A549 (cell line): ENCODE data around the gene TMEM121. TPM values are rescaled to one million over a fixed set of nuclear protein-coding genes. Genes with fewer than 3 reads are reported as not detected.
"Not testable (repeated sequence)": the region's sequence is repeated elsewhere in the genome, so short reads cannot be mapped to it uniquely, and the experiment has no call there.

ENCODE experiments used
- ATAC-seq, 2 experiments: fragments of 200-7000 bp in 1 of 2; fragments of >200 bp in 1 of 2; cut with Nextera tagmentation in 1 of 2; cut with Tn5 transposase in 1 of 2; 3 replicates each; pipeline versions ENCODE4 v1.8.0 to v1.9.1; 2018 to 2020; ENCODE audit warnings: mild to moderate bottlenecking in 1 of 2, moderate library complexity in 1 of 2
- CTCF ChIA-PET: fragments of 300-600 bp; sonication (Branson Sonifier 250); formaldehyde crosslinking; extraction: SDS; loops from one replicate; lab custom pipeline; 2021; ENCODE audit warnings: antibody characterized with exemption, inconsistent platforms; lab: Yijun Ruan, JAX
- POLR2A ChIA-PET: fragments of 350-600 bp; formaldehyde crosslinking; extraction: SDS; loops from one replicate; lab custom pipeline; 2021; ENCODE audit warnings: antibody characterized with exemption, inconsistent platforms; lab: Yijun Ruan, JAX
- DNase-seq, 2 experiments: peaks; one replicate each; pipeline versions ENCODE4 v3.0.0 to v3.0.0-alpha.2; 2011 to 2016; ENCODE audit warnings: low read depth in 1 of 2, low spot score in 1 of 2
- FAIRE-seq: peaks from 2 replicates; lab custom pipeline; 2011; peaks lifted over from hg19 to GRCh38; lab: Jason Lieb, UNC
- H3K27ac ChIP-seq, 2 experiments: fragments of >200 bp; sonication (Bioruptor Twin); formaldehyde crosslinking; 3 replicates each; pipeline ENCODE4 v1.5.1; 2016 to 2017
- H3K4me1 ChIP-seq: fragments of >200 bp; sonication (Bioruptor Twin); formaldehyde crosslinking; 3 replicates; pipeline ENCODE4 v1.6.1; 2016
- H3K4me2 ChIP-seq: fragments of >200 bp; sonication (Bioruptor Twin); formaldehyde crosslinking; 3 replicates; pipeline ENCODE4 v1.6.1; 2016
- H3K4me3 ChIP-seq: fragments of >200 bp; sonication (Bioruptor Twin); formaldehyde crosslinking; 3 replicates; pipeline ENCODE4 v1.5.1; 2016
- H3K9me3 ChIP-seq: fragments of >200 bp; sonication (Bioruptor Twin); formaldehyde crosslinking; 3 replicates; pipeline ENCODE4 v1.6.1; 2016
- BCL3 ChIP-seq: fragments of >200 bp; sonication (Bioruptor Twin); formaldehyde crosslinking; IDR thresholded peaks from 3 replicates; pipeline ENCODE4 v1.6.1; 2016
- CTCF ChIP-seq: fragments of >200 bp; sonication (Bioruptor Twin); formaldehyde crosslinking; IDR thresholded peaks from 3 replicates; pipeline ENCODE4 v1.5.1; 2016
- EHF ChIP-seq: fragments of 250-450 bp; sonication (Bioruptor Pico); IDR thresholded peaks from 2 replicates; pipeline ENCODE4 v1.5.0; 2020; ENCODE audit warnings: mild to moderate bottlenecking
- EHMT2 ChIP-seq: fragments of 200-600 bp; sonication (generic); IDR thresholded peaks from 2 replicates; pipeline ENCODE4 v1.6.1; 2016; ENCODE audit warnings: antibody characterized with exemption, low read depth, mild to moderate bottlenecking, moderate library complexity
- EP300 ChIP-seq, 2 experiments: fragments of >200 bp; sonication (Bioruptor Twin); formaldehyde crosslinking; IDR thresholded peaks; 2 replicates in 1 of 2; 3 replicates in 1 of 2; pipeline ENCODE4 v1.6.1; 2016 to 2017
- ESRRA ChIP-seq: fragments of 150-350 bp; IDR thresholded peaks from 2 replicates; pipeline ENCODE4 v1.6.1; 2014; ENCODE audit warnings: mild to moderate bottlenecking, low read length, borderline replicate concordance
- FOXS1 ChIP-seq: fragments of 250-450 bp; sonication (Bioruptor Pico); IDR thresholded peaks from 2 replicates; pipeline ENCODE4 v1.5.0; 2020; ENCODE audit warnings: mild to moderate bottlenecking, moderate library complexity
- HDAC2 ChIP-seq: fragments of 200-600 bp; sonication (generic); IDR thresholded peaks from 2 replicates; pipeline ENCODE4 v1.6.1; 2016
- HEYL ChIP-seq: fragments of 250-450 bp; sonication (Bioruptor Pico); IDR thresholded peaks from 2 replicates; pipeline ENCODE4 v1.8.0; 2021; ENCODE audit warnings: mild to moderate bottlenecking, moderate library complexity
- HOXB13 ChIP-seq: fragments of 250-450 bp; sonication (Bioruptor Pico); IDR thresholded peaks from 2 replicates; pipeline ENCODE4 v1.5.0; 2020; ENCODE audit warnings: low read depth, mild to moderate bottlenecking, moderate library complexity
- JUN ChIP-seq, 2 experiments: fragments of >200 bp; sonication (Bioruptor Twin); formaldehyde crosslinking; IDR thresholded peaks; 2 replicates in 1 of 2; 3 replicates in 1 of 2; pipeline ENCODE4 v1.6.1; 2016 to 2017
- JUNB ChIP-seq: fragments of >200 bp; sonication (Bioruptor Twin); formaldehyde crosslinking; IDR thresholded peaks from 2 replicates; pipeline ENCODE4 v1.6.1; 2016
- KDM5A ChIP-seq: fragments of 200-600 bp; sonication (generic); IDR thresholded peaks from 2 replicates; pipeline ENCODE4 v1.6.1; 2016; ENCODE audit warnings: antibody characterized with exemption, mild to moderate bottlenecking
- MAZ ChIP-seq: fragments of 150-350 bp; IDR thresholded peaks from 2 replicates; pipeline ENCODE4 v1.6.1; 2014; ENCODE audit warnings: antibody characterized with exemption, low read depth, low read length, borderline replicate concordance
- MYC ChIP-seq: IDR thresholded peaks from 2 replicates; pipeline ENCODE4 v1.6.1; 2012; ENCODE audit warnings: mild to moderate bottlenecking, inconsistent platforms, low read length, improper control_type of control experiment, borderline replicate concordance
- NPAS2 ChIP-seq: fragments of 250-450 bp; sonication (Bioruptor Pico); IDR thresholded peaks from 2 replicates; pipeline ENCODE4 v1.8.0; 2022; ENCODE audit warnings: mild to moderate bottlenecking, moderate library complexity, borderline replicate concordance
- NR3C1 ChIP-seq: fragments of >200 bp; sonication (Bioruptor Twin); formaldehyde crosslinking; IDR thresholded peaks from 3 replicates; pipeline ENCODE4 v1.6.1; 2017
- PHF8 ChIP-seq: fragments of 200-600 bp; sonication (generic); IDR thresholded peaks from 2 replicates; pipeline ENCODE4 v1.6.1; 2016; ENCODE audit warnings: low read depth, mild to moderate bottlenecking, antibody characterized with exemption, moderate library complexity, borderline replicate concordance
- RCOR1 ChIP-seq: fragments of 150-350 bp; IDR thresholded peaks from 2 replicates; pipeline ENCODE4 v1.6.1; 2014; ENCODE audit warnings: antibody characterized with exemption, low read length, low read depth
- RFX5 ChIP-seq: fragments of 450-650 bp; IDR thresholded peaks from 2 replicates; pipeline ENCODE4 v1.7.1; 2014; ENCODE audit warnings: antibody characterized with exemption, mild to moderate bottlenecking, moderate library complexity
- ZC3H11A ChIP-seq: fragments of 450-650 bp; IDR thresholded peaks from 2 replicates; pipeline ENCODE4 v1.6.1; 2014; ENCODE audit warnings: antibody characterized with exemption, mild to moderate bottlenecking
- ZFP36 ChIP-seq: fragments of 450-650 bp; IDR thresholded peaks from 2 replicates; pipeline ENCODE4 v1.6.1; 2014; ENCODE audit warnings: borderline replicate concordance; ENCODE audit not compliant: partially characterized antibody
- WGBS: methylation state at CpG from one replicate; pipeline ENCODE4 v1.1.6; 2017; ENCODE audit errors: missing lambda C conversion rate; 5-methylcytosine and 5-hydroxymethylcytosine counted together
- polyA plus RNA-seq, 4 experiments: library from polyadenylated mRNA; depleted of rRNA in 3 of 4; stranded (reverse); fragments of >200 nt; fragmentation: RNase III in 1 of 4; extraction: RNeasy Plus Mini Kit Qiagen cat#74134 plus additional on column Dnase treatment in 1 of 4; gene quantifications; 2 replicates in 3 of 4; 3 replicates in 1 of 4; pipeline ENCODE4 v1.2.3, GENCODE V29; 2011 to 2017
- TF ChIP-seq, protein P1 (sequence below): fragments of >200 bp; sonication (Bioruptor Twin); formaldehyde crosslinking; IDR thresholded peaks from 2 replicates; pipeline ENCODE4 v1.6.1; 2016
- TF ChIP-seq, protein P2 (sequence below): IDR thresholded peaks from 2 replicates; pipeline ENCODE4 v1.6.1; 2012

TMEM121 gene
- polyA plus RNA-seq, 2 of the 4 experiments (the other 2 are of a cell fraction) = 2.3 to 5.7 TPM

- H3K27ac ChIP-seq = peak overlapping the region; percentile 47 to 73; a peak in 4 of 6 replicates
- H3K9me3 ChIP-seq, H3K4me1 ChIP-seq, FAIRE-seq, CTCF ChIA-PET, H3K4me3 ChIP-seq, POLR2A ChIA-PET: not testable (repeated sequence)
- ATAC-seq (peak; percentile 62 to 86), DNase-seq (peak in 1 of 2 experiments; percentile 66)
- WGBS = 24% methylated on average over 13 of the region's 18 CpGs
- H3K4me2 ChIP-seq = peak overlapping the region; percentile 49
These were observed 41.9 kb downstream of the TMEM121 start for GRCh38 chr14:105568140-105568843.

DNA sequence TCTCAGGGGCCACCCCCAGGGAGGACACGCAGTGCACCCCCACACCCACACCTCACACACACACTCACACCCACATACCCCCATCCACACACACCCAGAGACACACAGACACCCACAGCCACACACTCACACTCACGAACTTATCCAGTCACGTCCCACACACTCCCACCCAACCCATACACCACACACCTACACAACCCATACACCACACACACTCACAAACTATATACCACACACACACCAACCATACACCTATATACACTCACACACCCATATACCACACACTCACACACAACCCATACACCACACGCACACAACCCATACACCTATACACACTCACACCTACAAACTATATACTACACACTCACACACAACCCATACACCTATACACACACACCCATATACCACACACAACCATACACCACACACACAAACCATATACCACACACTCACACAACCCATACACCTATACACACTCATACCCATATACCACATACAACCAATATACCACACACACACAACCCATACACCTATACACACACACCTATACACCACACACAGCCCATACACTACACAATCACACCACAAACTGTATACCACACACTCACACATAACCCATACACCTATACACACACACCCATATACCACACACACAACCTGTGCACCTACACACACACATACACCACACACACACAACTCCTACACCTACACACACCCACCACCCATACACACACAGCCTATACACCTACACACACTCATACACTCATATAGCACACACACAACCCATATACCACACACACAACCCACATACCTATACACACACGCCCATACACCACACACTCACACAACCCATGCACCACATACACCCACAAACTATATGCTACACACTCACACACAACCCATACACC lies 42.7 kb downstream of the TMEM121 start:
- Histone ChIP-seq H3K27ac (peak overlapping the region; percentile 47 to 73; a peak in 3 of 6 replicates), H3K9me3 (no peaks in the 10 kb centered on the region), H3K4me3 (no peak overlapping the region)
- CTCF ChIA-PET = no interaction called here
- ATAC-seq = no peak
- 61% methylated on average over 5 of the region's 5 CpGs for WGBS
- TF ChIP-seq MYC = no peak
- no peak for TF ChIP-seq FOXS1 (CRISPR knock-in tag)
- no peak for TF ChIP-seq HEYL
- no peak for TF ChIP-seq ZFP36
- no peak for TF ChIP-seq EP300 (IDR thresholded peaks at IDR 0.05)
- no peak for TF ChIP-seq ESRRA
- TF ChIP-seq CTCF = no peak
- no peak for TF ChIP-seq EHF (CRISPR knock-in tag)
- no peak for TF ChIP-seq NPAS2 (CRISPR knock-in tag)
- TF ChIP-seq NR3C1 = no peak
- TF ChIP-seq ZC3H11A = no peak
- TF ChIP-seq, protein P1, sequence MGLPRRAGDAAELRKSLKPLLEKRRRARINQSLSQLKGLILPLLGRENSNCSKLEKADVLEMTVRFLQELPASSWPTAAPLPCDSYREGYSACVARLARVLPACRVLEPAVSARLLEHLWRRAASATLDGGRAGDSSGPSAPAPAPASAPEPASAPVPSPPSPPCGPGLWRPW = no peak
- no peak for TF ChIP-seq EHMT2
- TF ChIP-seq, all 56 proteins: peak for 0
- DNase-seq (no peak), FAIRE-seq (no peak)
- peaks cover 9% of the 10 kb centered on the region; the same call in 2 of the 3 replicates for H3K4me1 ChIP-seq
- POLR2A ChIA-PET = no interaction called here
- H3K4me2 ChIP-seq = peak overlapping the region; percentile 49

DNA sequence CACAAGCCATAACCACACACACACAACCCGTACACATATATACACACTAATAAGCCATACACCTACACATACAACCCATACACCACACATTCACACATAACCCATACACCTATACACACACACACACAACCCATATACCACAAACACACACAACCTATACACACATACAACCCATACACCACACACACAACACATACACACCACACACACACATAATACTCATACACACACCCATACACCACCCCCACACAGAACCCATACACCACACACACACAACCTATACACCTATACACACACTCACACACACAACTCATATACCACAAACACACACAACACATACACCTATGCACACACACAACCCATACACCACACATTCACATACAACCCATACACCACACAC lies 44.1 kb downstream of the TMEM121 start:
- H3K4me1 ChIP-seq = peaks cover 9% of the 10 kb centered on the region; the same call in 2 of the 3 replicates
- no peak for ATAC-seq
- 94% methylated on average over 1 of the region's 1 CpG for WGBS
- FAIRE-seq = no peak
- no peaks in the 10 kb centered on the region for H3K9me3 ChIP-seq
- no peak overlapping the region for H3K27ac ChIP-seq
- H3K4me3 ChIP-seq = no peak overlapping the region
- H3K4me2 ChIP-seq = no peak overlapping the region
- DNase-seq = no peak
- ChIA-PET CTCF (no interaction called here), POLR2A (no interaction called here)
- TF ChIP-seq RCOR1 (no peak), HOXB13 (no peak), MAZ (no peak), RFX5 (no peak), CTCF (no peak), JUNB (no peak), EHMT2 (no peak), HEYL (no peak), ZC3H11A (no peak), MYC (no peak), PHF8 (no peak), KDM5A (no peak), JUN (IDR thresholded peaks at IDR 0.05) (no peak), HDAC2 (no peak), BCL3 (no peak), ZFP36 (no peak)
- TF ChIP-seq, protein P2, sequence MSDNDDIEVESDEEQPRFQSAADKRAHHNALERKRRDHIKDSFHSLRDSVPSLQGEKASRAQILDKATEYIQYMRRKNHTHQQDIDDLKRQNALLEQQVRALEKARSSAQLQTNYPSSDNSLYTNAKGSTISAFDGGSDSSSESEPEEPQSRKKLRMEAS = no peak
